T-helper 1 cell (primary cell): Measurements from ENCODE around the gene OSBPL10.
"Not testable (repeated sequence)": the region's sequence is repeated elsewhere in the genome, so short reads cannot be mapped to it uniquely, and the experiment has no call there.

Source experiments
- DNase-seq, 5 donors: peaks; one replicate each; pipeline ENCODE4 v3.0.0-alpha.2; 2012 to 2020

The OSBPL10 gene

GRCh38 chr3:31992995-31993394 lies 11.9 kb upstream of the OSBPL10 start:
- not testable (repeated sequence) for DNase-seq

GRCh38 chr3:31988271-31988670 lies 7.2 kb upstream of the OSBPL10 start:
- no peak for DNase-seq

- no peak for DNase-seq
Measured at GRCh38 chr3:31985831-31986230, 4.8 kb upstream of the OSBPL10 start.

- no peak for DNase-seq
Measured at GRCh38 chr3:31984321-31984720, 3.3 kb upstream of the OSBPL10 start.

- DNase-seq, result peak in 4 of 5 donors; percentile 16 to 76 (median 17)
Measured at GRCh38 chr3:31980530-31981205, 394 bp downstream of the OSBPL10 start.

GRCh38 chr3:31979001-31979697 lies 1.9 kb downstream of the OSBPL10 start:
- DNase-seq, result peak in 1 of 5 donors; percentile 61

GRCh38 chr3:31978553-31978952 lies 2.5 kb downstream of the OSBPL10 start:
- DNase-seq, result no peak

- DNase-seq, result no peak
Measured at GRCh38 chr3:31977736-31978135, 3.3 kb downstream of the OSBPL10 start.

GRCh38 chr3:31976302-31976701 lies 4.8 kb downstream of the OSBPL10 start:
- DNase-seq, result no peak

- no peak for DNase-seq
Measured at GRCh38 chr3:31974964-31975363, 6.1 kb downstream of the OSBPL10 start.

- no peak for DNase-seq
Measured at GRCh38 chr3:31974471-31974870, 6.6 kb downstream of the OSBPL10 start.

GRCh38 chr3:31973837-31974236 lies 7.2 kb downstream of the OSBPL10 start:
- DNase-seq, result no peak

GRCh38 chr3:31973081-31973480 lies 8.0 kb downstream of the OSBPL10 start:
- no peak for DNase-seq

GRCh38 chr3:31971607-31972006 lies 9.5 kb downstream of the OSBPL10 start:
- no peak for DNase-seq

- DNase-seq, result no peak
Measured at GRCh38 chr3:31968927-31969418, 12.1 kb downstream of the OSBPL10 start.

GRCh38 chr3:31968369-31968926 lies 12.6 kb downstream of the OSBPL10 start:
- no peak for DNase-seq

GRCh38 chr3:31967592-31967991 lies 13.5 kb downstream of the OSBPL10 start:
- DNase-seq, result no peak

GRCh38 chr3:31966978-31967591 lies 14.0 kb downstream of the OSBPL10 start:
- DNase-seq, result no peak

- DNase-seq, result peak in 1 of 5 donors; percentile 58
Measured at GRCh38 chr3:31962801-31963205, 18.3 kb downstream of the OSBPL10 start.

- no peak for DNase-seq
Measured at GRCh38 chr3:31960793-31961431, 20.1 kb downstream of the OSBPL10 start.

- DNase-seq, result no peak
Measured at GRCh38 chr3:31959951-31960792, 20.9 kb downstream of the OSBPL10 start.

GRCh38 chr3:31959251-31959650 lies 21.8 kb downstream of the OSBPL10 start:
- no peak for DNase-seq
